Measurements from ENCODE around the gene CDKN2AIP. TPM values are rescaled to one million over a fixed set of nuclear protein-coding genes. Genes with fewer than 3 reads are reported as not detected.
"Not testable (repeated sequence)": the region's sequence is repeated elsewhere in the genome, so short reads cannot be mapped to it uniquely, and the experiment has no call there.

The CDKN2AIP gene
- total RNA-seq, 1 donor from 2014 or later, result 9.4 TPM

GRCh38 chr4:183469936-183470335 is 25.5 kb downstream of the CDKN2AIP start:
- TF ChIP-seq, protein P1, sequence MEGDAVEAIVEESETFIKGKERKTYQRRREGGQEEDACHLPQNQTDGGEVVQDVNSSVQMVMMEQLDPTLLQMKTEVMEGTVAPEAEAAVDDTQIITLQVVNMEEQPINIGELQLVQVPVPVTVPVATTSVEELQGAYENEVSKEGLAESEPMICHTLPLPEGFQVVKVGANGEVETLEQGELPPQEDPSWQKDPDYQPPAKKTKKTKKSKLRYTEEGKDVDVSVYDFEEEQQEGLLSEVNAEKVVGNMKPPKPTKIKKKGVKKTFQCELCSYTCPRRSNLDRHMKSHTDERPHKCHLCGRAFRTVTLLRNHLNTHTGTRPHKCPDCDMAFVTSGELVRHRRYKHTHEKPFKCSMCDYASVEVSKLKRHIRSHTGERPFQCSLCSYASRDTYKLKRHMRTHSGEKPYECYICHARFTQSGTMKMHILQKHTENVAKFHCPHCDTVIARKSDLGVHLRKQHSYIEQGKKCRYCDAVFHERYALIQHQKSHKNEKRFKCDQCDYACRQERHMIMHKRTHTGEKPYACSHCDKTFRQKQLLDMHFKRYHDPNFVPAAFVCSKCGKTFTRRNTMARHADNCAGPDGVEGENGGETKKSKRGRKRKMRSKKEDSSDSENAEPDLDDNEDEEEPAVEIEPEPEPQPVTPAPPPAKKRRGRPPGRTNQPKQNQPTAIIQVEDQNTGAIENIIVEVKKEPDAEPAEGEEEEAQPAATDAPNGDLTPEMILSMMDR (IDR thresholded peaks at IDR 0.05), result no peak
- H3K36me3 Mint-ChIP-seq (ENCODE audit: low read depth), result no peaks in the 10 kb centered on the region
- no peak for DNase-seq (ENCODE audit: low spot score)
- no peak overlapping the region for H3K27ac Mint-ChIP-seq (ENCODE audit: unreplicated experiment)
- no peaks in the 10 kb centered on the region for H3K9me3 Mint-ChIP-seq (ENCODE audit: low read depth)
- H3K4me3 Mint-ChIP-seq (ENCODE audit: unreplicated experiment), result no peak overlapping the region
- H3K27me3 Mint-ChIP-seq (ENCODE audit: low read depth), result no peaks in the 10 kb centered on the region
- peaks cover 11% of the 10 kb centered on the region for H3K4me1 Mint-ChIP-seq (ENCODE audit: low read depth)

GRCh38 chr4:183470821-183471220 is 26.4 kb downstream of the CDKN2AIP start:
- DNase-seq (ENCODE audit: low spot score), result no peak
- no peak overlapping the region for H3K4me3 Mint-ChIP-seq (ENCODE audit: unreplicated experiment)
- no peaks in the 10 kb centered on the region for H3K9me3 Mint-ChIP-seq (ENCODE audit: low read depth)
- TF ChIP-seq, protein P1 (IDR thresholded peaks at IDR 0.05), result no peak
- no peaks in the 10 kb centered on the region for H3K27me3 Mint-ChIP-seq (ENCODE audit: low read depth)
- H3K27ac Mint-ChIP-seq (ENCODE audit: unreplicated experiment), result no peak overlapping the region
- no peaks in the 10 kb centered on the region for H3K36me3 Mint-ChIP-seq (ENCODE audit: low read depth)
- H3K4me1 Mint-ChIP-seq (ENCODE audit: low read depth), result peaks cover 11% of the 10 kb centered on the region

- H3K27me3 Mint-ChIP-seq (ENCODE audit: low read depth), result no peaks in the 10 kb centered on the region
- no peaks in the 10 kb centered on the region for H3K36me3 Mint-ChIP-seq (ENCODE audit: low read depth)
- H3K4me1 Mint-ChIP-seq (ENCODE audit: low read depth), result peaks cover 7% of the 10 kb centered on the region
- no peak overlapping the region for H3K4me3 Mint-ChIP-seq (ENCODE audit: unreplicated experiment)
- TF ChIP-seq, protein P1 (IDR thresholded peaks at IDR 0.05), result peak; percentile 97
- no peaks in the 10 kb centered on the region for H3K9me3 Mint-ChIP-seq (ENCODE audit: low read depth)
- DNase-seq (ENCODE audit: low spot score), result no peak
- H3K27ac Mint-ChIP-seq (ENCODE audit: unreplicated experiment), result no peak overlapping the region
These were observed 27.7 kb downstream of the CDKN2AIP start for GRCh38 chr4:183471946-183472708.

- TF ChIP-seq, protein P1 (IDR thresholded peaks at IDR 0.05), result no peak
- H3K27me3 Mint-ChIP-seq (ENCODE audit: low read depth), result peaks cover 2% of the 10 kb centered on the region
- no peaks in the 10 kb centered on the region for H3K9me3 Mint-ChIP-seq (ENCODE audit: low read depth)
- no peak for DNase-seq (ENCODE audit: low spot score)
- H3K4me1 Mint-ChIP-seq (ENCODE audit: low read depth), result no peaks in the 10 kb centered on the region
- H3K36me3 Mint-ChIP-seq (ENCODE audit: low read depth), result no peaks in the 10 kb centered on the region
- no peak overlapping the region for H3K27ac Mint-ChIP-seq (ENCODE audit: unreplicated experiment)
- H3K4me3 Mint-ChIP-seq (ENCODE audit: unreplicated experiment), result no peak overlapping the region
These were observed 33.7 kb downstream of the CDKN2AIP start for GRCh38 chr4:183478123-183478522.

DNA sequence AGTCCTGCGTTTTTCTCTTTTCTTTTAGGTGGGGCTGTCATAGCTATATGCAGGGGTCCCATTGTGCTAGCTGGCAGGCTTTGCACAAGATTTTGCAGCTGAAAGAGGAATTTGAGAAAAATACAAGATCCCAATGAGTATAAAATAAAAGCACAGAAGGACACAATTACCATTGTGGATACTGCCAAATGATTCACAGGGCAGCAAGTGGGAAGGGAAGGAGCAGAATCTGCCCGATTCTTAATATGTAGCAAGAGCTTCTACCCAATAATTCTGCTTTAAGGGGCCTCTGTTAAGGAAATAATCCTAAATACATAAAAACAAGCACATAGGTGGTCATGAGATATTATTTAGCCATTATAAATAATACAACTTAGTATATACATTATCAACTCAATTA is 34.5 kb downstream of the CDKN2AIP start:
- no peaks in the 10 kb centered on the region for H3K4me1 Mint-ChIP-seq (ENCODE audit: low read depth)
- no peak for DNase-seq (ENCODE audit: low spot score)
- no peaks in the 10 kb centered on the region for H3K36me3 Mint-ChIP-seq (ENCODE audit: low read depth)
- H3K27ac Mint-ChIP-seq (ENCODE audit: unreplicated experiment), result no peak overlapping the region
- H3K9me3 Mint-ChIP-seq (ENCODE audit: low read depth), result no peaks in the 10 kb centered on the region
- H3K27me3 Mint-ChIP-seq (ENCODE audit: low read depth), result peaks cover 2% of the 10 kb centered on the region
- TF ChIP-seq, protein P1 (IDR thresholded peaks at IDR 0.05), result no peak
- H3K4me3 Mint-ChIP-seq (ENCODE audit: unreplicated experiment), result no peak overlapping the region

DNA sequence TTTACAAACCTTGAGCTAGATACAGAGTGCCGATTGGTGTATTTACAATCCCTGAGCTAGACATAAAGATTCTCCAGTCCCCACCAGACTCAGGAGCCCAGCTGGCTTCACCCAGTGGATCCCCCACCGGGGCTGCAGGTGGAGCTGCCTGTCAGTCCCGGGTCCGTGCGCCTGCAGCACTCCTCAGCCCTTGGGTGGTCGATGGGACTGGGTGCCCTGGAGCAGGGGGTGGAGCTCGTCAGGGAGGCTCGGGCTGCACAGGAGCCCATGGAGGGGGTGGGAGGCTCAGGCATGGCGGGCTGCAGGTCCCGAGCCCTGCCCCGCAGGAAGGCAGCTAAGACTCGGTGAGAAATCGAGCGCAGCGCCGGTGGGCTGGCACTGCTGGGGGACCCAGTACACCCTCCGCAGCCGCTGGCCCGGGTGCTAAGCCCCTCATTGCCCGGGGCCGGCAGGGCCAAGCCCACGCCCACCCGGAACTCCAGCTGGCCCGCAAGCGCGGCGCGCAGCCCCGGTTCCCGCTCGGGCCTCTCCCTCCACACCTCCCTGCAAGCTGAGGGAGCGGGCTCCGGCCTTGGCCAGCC is 38.2 kb downstream of the CDKN2AIP start:
- not testable (repeated sequence) for H3K27me3 Mint-ChIP-seq (ENCODE audit: low read depth); H3K4me3 Mint-ChIP-seq (ENCODE audit: unreplicated experiment); H3K4me1 Mint-ChIP-seq (ENCODE audit: low read depth); DNase-seq (ENCODE audit: low spot score); H3K9me3 Mint-ChIP-seq (ENCODE audit: low read depth); H3K36me3 Mint-ChIP-seq (ENCODE audit: low read depth); H3K27ac Mint-ChIP-seq (ENCODE audit: unreplicated experiment)
